WTC11 (cell line): Measurements from ENCODE around the gene RPS28. TPM values are rescaled to one million over a fixed set of nuclear protein-coding genes. Genes with fewer than 3 reads are reported as not detected.

Experiments used
- ELF4 ChIP-seq: sonication (generic); formaldehyde crosslinking; IDR thresholded peaks from 2 replicates; pipeline ENCODE4 v1.8.1; 2022; ENCODE audit warnings: low read depth, mild to moderate bottlenecking, moderate library complexity, missing genetic modification reagents
- ESRRA ChIP-seq: sonication (generic); formaldehyde crosslinking; IDR thresholded peaks from 2 replicates; pipeline ENCODE4 v1.8.1; 2022; ENCODE audit warnings: mild to moderate bottlenecking, missing genetic modification reagents, borderline replicate concordance
- ETV6 ChIP-seq: sonication (generic); formaldehyde crosslinking; IDR thresholded peaks from 2 replicates; pipeline ENCODE4 v1.8.1; 2022; ENCODE audit warnings: mild to moderate bottlenecking, missing genetic modification reagents
- HMGA2 ChIP-seq: fragments of 250-450 bp; sonication (Bioruptor Pico); IDR thresholded peaks from 2 replicates; pipeline ENCODE4 v1.4.0; 2021; ENCODE audit warnings: mild to moderate bottlenecking, moderate library complexity
- JUN ChIP-seq: sonication (generic); formaldehyde crosslinking; IDR thresholded peaks from 2 replicates; pipeline ENCODE4 v1.8.0; 2023; ENCODE audit warnings: mild to moderate bottlenecking, missing genetic modification reagents
- MXD4 ChIP-seq: fragments of 250-450 bp; sonication (Bioruptor Pico); IDR thresholded peaks from 2 replicates; pipeline ENCODE4 v1.8.0; 2021; ENCODE audit warnings: mild to moderate bottlenecking, moderate library complexity, borderline replicate concordance
- MYBL2 ChIP-seq: sonication (generic); formaldehyde crosslinking; IDR thresholded peaks from 2 replicates; pipeline ENCODE4 v1.8.1; 2023; ENCODE audit warnings: mild to moderate bottlenecking, moderate library complexity, missing genetic modification reagents
- SMAD3 ChIP-seq: sonication (generic); formaldehyde crosslinking; IDR thresholded peaks from 2 replicates; pipeline ENCODE4 v1.8.0; 2022; ENCODE audit warnings: missing genetic modification reagents, mild to moderate bottlenecking, borderline replicate concordance
- TEAD4 ChIP-seq: sonication (generic); formaldehyde crosslinking; IDR thresholded peaks from 2 replicates; pipeline ENCODE4 v1.8.0; 2022; ENCODE audit warnings: mild to moderate bottlenecking, missing genetic modification reagents
- ZNF138 ChIP-seq: sonication (generic); formaldehyde crosslinking; conservative IDR thresholded peaks from 2 replicates; pipeline ENCODE4 v1.8.1; 2022; ENCODE audit warnings: mild to moderate bottlenecking, moderate library complexity, missing genetic modification reagents
- ZNF232 ChIP-seq: sonication (generic); formaldehyde crosslinking; IDR thresholded peaks from 2 replicates; pipeline ENCODE4 v1.8.0; 2022; ENCODE audit warnings: mild to moderate bottlenecking, missing genetic modification reagents
- ZNF416 ChIP-seq: fragments of 250-450 bp; sonication (Bioruptor Pico); IDR thresholded peaks from 2 replicates; pipeline ENCODE4 v1.9.0; 2021; ENCODE audit warnings: mild to moderate bottlenecking, inconsistent platforms
- total RNA-seq: library from RNA; stranded (reverse); gene quantifications from 3 replicates; pipeline ENCODE4 v1.2.3, GENCODE V29; 2021
- TF ChIP-seq, protein P1 (sequence below): sonication (generic); formaldehyde crosslinking; IDR thresholded peaks from 2 replicates; pipeline ENCODE4 v1.8.0; 2023; ENCODE audit warnings: mild to moderate bottlenecking, missing genetic modification reagents
- TF ChIP-seq, protein P2 (sequence below): sonication (generic); formaldehyde crosslinking; IDR thresholded peaks from 2 replicates; pipeline ENCODE4 v1.8.0; 2022; ENCODE audit warnings: mild to moderate bottlenecking, missing genetic modification reagents
- TF ChIP-seq, protein P3 (sequence below): sonication (generic); formaldehyde crosslinking; IDR thresholded peaks from 2 replicates; pipeline ENCODE4 v1.8.0; 2022; ENCODE audit warnings: mild to moderate bottlenecking, missing genetic modification reagents
- TF ChIP-seq, protein P4 (sequence below): sonication (generic); formaldehyde crosslinking; IDR thresholded peaks from 2 replicates; pipeline ENCODE4 v1.8.0; 2023; ENCODE audit warnings: missing genetic modification reagents, mild to moderate bottlenecking, borderline replicate concordance
- TF ChIP-seq, protein P5 (sequence below): sonication (generic); formaldehyde crosslinking; IDR thresholded peaks from 2 replicates; pipeline ENCODE4 v1.8.0; 2022; ENCODE audit warnings: mild to moderate bottlenecking, missing genetic modification reagents
- TF ChIP-seq, protein P6 (sequence below): sonication (generic); formaldehyde crosslinking; IDR thresholded peaks from 2 replicates; pipeline ENCODE4 v1.8.1; 2023; ENCODE audit warnings: mild to moderate bottlenecking, moderate library complexity, missing genetic modification reagents
- TF ChIP-seq, protein P7 (sequence below): fragments of 250-450 bp; sonication (Bioruptor Pico); IDR thresholded peaks from 2 replicates; pipeline ENCODE4 v1.8.0; 2021; ENCODE audit warnings: mild to moderate bottlenecking
- TF ChIP-seq, protein P8 (sequence below): sonication (generic); formaldehyde crosslinking; IDR thresholded peaks from 2 replicates; pipeline ENCODE4 v1.8.1; 2023; ENCODE audit warnings: mild to moderate bottlenecking, missing genetic modification reagents, moderate library complexity
- TF ChIP-seq, protein P9 (sequence below): fragments of 250-450 bp; sonication (Bioruptor Pico); IDR thresholded peaks from 2 replicates; pipeline ENCODE4 v1.9.0; 2021; ENCODE audit warnings: mild to moderate bottlenecking

Gene RPS28
- total RNA-seq, 1 experiment from 2014 or later: 2,082 TPM

DNA sequence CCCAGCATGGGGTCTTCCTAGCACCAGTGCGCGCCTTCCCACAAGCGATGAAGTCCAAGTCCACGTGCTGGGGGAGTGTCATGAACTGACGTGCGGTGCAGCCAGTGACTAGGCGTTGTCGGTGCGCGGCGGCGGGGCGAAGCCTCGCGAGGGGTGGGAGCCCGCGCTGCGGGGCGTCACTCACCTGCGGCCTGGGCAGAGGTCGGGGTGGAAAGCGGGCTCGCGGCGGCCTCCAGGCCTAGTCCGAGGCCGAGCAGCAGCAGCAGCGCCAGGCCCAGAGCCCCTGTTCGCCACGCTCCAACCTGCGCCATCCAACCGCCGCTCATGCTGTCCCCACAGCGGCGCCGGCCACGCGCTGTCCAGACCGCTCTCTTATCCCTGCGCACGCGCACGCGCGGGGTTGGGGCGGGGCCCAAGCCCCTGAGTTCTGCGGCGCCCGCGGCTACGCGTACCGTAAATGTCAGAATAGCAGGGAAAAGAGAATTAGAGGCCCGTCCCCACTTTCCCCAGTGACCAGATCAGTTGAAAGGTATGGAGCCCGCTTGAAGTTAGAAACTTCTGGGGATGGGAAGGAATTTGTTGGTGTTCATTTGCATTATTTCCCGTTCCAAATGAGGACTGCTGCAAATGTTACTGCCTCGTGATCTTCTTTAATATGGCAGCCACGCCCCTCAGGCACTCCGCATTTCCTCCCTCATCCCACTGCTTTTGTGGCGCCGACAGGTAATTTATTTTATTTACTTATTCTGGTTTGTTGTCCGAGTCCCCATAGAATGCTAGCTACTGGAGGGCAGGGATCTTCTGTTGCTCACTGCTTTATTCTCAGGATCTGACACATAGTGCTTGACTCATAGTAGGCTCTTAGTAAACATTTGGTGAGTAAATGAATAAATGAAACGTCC is 13.1 kb upstream of the RPS28 start, which contains the start of gene CD320 (continued):
- TF ChIP-seq, protein P1, sequence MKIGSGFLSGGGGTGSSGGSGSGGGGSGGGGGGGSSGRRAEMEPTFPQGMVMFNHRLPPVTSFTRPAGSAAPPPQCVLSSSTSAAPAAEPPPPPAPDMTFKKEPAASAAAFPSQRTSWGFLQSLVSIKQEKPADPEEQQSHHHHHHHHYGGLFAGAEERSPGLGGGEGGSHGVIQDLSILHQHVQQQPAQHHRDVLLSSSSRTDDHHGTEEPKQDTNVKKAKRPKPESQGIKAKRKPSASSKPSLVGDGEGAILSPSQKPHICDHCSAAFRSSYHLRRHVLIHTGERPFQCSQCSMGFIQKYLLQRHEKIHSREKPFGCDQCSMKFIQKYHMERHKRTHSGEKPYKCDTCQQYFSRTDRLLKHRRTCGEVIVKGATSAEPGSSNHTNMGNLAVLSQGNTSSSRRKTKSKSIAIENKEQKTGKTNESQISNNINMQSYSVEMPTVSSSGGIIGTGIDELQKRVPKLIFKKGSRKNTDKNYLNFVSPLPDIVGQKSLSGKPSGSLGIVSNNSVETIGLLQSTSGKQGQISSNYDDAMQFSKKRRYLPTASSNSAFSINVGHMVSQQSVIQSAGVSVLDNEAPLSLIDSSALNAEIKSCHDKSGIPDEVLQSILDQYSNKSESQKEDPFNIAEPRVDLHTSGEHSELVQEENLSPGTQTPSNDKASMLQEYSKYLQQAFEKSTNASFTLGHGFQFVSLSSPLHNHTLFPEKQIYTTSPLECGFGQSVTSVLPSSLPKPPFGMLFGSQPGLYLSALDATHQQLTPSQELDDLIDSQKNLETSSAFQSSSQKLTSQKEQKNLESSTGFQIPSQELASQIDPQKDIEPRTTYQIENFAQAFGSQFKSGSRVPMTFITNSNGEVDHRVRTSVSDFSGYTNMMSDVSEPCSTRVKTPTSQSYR (CRISPR knock-in tag): peak; percentile 27
- TF ChIP-seq ZNF138 (CRISPR knock-in tag) (0 out of 2 replicates have a peak, but pooled peaks have one; percentile 80), TEAD4 (CRISPR knock-in tag) (0 out of 2 replicates have a peak, but pooled peaks have one; percentile 61), JUN (CRISPR knock-in tag) (peak; percentile 49; the same call in 1 of the 2 replicates), ELF4 (CRISPR knock-in tag) (no peak), HMGA2 (CRISPR knock-in tag) (no peak), ZNF416 (CRISPR knock-in tag) (peak; percentile 90), ETV6 (peak; percentile 71; the same call in 1 of the 2 replicates), ESRRA (CRISPR knock-in tag) (peak; percentile 77; the same call in 1 of the 2 replicates), MYBL2 (CRISPR knock-in tag) (peak; percentile 85), MXD4 (CRISPR knock-in tag) (no peak), SMAD3 (no peak), ZNF232 (CRISPR knock-in tag) (no peak)
- TF ChIP-seq, protein P2, sequence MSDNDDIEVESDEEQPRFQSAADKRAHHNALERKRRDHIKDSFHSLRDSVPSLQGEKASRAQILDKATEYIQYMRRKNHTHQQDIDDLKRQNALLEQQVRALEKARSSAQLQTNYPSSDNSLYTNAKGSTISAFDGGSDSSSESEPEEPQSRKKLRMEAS (CRISPR knock-in tag): peak; percentile 97
- TF ChIP-seq, protein P3, sequence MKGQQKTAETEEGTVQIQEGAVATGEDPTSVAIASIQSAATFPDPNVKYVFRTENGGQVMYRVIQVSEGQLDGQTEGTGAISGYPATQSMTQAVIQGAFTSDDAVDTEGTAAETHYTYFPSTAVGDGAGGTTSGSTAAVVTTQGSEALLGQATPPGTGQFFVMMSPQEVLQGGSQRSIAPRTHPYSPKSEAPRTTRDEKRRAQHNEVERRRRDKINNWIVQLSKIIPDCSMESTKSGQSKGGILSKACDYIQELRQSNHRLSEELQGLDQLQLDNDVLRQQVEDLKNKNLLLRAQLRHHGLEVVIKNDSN: peak; percentile 76
- TF ChIP-seq, protein P4, sequence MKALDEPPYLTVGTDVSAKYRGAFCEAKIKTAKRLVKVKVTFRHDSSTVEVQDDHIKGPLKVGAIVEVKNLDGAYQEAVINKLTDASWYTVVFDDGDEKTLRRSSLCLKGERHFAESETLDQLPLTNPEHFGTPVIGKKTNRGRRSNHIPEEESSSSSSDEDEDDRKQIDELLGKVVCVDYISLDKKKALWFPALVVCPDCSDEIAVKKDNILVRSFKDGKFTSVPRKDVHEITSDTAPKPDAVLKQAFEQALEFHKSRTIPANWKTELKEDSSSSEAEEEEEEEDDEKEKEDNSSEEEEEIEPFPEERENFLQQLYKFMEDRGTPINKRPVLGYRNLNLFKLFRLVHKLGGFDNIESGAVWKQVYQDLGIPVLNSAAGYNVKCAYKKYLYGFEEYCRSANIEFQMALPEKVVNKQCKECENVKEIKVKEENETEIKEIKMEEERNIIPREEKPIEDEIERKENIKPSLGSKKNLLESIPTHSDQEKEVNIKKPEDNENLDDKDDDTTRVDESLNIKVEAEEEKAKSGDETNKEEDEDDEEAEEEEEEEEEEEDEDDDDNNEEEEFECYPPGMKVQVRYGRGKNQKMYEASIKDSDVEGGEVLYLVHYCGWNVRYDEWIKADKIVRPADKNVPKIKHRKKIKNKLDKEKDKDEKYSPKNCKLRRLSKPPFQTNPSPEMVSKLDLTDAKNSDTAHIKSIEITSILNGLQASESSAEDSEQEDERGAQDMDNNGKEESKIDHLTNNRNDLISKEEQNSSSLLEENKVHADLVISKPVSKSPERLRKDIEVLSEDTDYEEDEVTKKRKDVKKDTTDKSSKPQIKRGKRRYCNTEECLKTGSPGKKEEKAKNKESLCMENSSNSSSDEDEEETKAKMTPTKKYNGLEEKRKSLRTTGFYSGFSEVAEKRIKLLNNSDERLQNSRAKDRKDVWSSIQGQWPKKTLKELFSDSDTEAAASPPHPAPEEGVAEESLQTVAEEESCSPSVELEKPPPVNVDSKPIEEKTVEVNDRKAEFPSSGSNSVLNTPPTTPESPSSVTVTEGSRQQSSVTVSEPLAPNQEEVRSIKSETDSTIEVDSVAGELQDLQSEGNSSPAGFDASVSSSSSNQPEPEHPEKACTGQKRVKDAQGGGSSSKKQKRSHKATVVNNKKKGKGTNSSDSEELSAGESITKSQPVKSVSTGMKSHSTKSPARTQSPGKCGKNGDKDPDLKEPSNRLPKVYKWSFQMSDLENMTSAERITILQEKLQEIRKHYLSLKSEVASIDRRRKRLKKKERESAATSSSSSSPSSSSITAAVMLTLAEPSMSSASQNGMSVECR: peak; percentile 84; the same call in 1 of the 2 replicates
- TF ChIP-seq, protein P5, sequence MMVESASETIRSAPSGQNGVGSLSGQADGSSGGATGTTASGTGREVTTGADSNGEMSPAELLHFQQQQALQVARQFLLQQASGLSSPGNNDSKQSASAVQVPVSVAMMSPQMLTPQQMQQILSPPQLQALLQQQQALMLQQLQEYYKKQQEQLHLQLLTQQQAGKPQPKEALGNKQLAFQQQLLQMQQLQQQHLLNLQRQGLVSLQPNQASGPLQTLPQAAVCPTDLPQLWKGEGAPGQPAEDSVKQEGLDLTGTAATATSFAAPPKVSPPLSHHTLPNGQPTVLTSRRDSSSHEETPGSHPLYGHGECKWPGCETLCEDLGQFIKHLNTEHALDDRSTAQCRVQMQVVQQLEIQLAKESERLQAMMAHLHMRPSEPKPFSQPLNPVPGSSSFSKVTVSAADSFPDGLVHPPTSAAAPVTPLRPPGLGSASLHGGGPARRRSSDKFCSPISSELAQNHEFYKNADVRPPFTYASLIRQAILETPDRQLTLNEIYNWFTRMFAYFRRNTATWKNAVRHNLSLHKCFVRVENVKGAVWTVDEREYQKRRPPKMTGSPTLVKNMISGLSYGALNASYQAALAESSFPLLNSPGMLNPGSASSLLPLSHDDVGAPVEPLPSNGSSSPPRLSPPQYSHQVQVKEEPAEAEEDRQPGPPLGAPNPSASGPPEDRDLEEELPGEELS (CRISPR knock-in tag): peak; percentile 78
- TF ChIP-seq, protein P6, sequence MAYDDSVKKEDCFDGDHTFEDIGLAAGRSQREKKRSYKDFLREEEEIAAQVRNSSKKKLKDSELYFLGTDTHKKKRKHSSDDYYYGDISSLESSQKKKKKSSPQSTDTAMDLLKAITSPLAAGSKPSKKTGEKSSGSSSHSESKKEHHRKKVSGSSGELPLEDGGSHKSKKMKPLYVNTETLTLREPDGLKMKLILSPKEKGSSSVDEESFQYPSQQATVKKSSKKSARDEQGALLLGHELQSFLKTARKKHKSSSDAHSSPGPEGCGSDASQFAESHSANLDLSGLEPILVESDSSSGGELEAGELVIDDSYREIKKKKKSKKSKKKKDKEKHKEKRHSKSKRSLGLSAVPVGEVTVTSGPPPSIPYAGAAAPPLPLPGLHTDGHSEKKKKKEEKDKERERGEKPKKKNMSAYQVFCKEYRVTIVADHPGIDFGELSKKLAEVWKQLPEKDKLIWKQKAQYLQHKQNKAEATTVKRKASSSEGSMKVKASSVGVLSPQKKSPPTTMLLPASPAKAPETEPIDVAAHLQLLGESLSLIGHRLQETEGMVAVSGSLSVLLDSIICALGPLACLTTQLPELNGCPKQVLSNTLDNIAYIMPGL (CRISPR knock-in tag): peak; percentile 78; the same call in 1 of the 2 replicates
- TF ChIP-seq, protein P7, sequence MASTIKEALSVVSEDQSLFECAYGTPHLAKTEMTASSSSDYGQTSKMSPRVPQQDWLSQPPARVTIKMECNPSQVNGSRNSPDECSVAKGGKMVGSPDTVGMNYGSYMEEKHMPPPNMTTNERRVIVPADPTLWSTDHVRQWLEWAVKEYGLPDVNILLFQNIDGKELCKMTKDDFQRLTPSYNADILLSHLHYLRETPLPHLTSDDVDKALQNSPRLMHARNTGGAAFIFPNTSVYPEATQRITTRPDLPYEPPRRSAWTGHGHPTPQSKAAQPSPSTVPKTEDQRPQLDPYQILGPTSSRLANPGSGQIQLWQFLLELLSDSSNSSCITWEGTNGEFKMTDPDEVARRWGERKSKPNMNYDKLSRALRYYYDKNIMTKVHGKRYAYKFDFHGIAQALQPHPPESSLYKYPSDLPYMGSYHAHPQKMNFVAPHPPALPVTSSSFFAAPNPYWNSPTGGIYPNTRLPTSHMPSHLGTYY (CRISPR knock-in tag): 0 out of 2 replicates have a peak, but pooled peaks have one; percentile 21
- TF ChIP-seq, protein P8, sequence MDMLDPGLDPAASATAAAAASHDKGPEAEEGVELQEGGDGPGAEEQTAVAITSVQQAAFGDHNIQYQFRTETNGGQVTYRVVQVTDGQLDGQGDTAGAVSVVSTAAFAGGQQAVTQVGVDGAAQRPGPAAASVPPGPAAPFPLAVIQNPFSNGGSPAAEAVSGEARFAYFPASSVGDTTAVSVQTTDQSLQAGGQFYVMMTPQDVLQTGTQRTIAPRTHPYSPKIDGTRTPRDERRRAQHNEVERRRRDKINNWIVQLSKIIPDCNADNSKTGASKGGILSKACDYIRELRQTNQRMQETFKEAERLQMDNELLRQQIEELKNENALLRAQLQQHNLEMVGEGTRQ (CRISPR knock-in tag): peak; percentile 81
- TF ChIP-seq, protein P9, sequence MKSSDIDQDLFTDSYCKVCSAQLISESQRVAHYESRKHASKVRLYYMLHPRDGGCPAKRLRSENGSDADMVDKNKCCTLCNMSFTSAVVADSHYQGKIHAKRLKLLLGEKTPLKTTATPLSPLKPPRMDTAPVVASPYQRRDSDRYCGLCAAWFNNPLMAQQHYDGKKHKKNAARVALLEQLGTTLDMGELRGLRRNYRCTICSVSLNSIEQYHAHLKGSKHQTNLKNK (CRISPR knock-in tag): peak; percentile 35; the same call in 1 of the 2 replicates
